DMS 273 treated with DMSO at 0.1 percent for 48 hours (cell line): ENCODE measurements around the gene ADCY5.

Source experiments
- DNase-seq: peaks from one replicate; lab custom pipeline; 2025; lab: John Stamatoyannopoulos, UW

The ADCY5 gene

DNA sequence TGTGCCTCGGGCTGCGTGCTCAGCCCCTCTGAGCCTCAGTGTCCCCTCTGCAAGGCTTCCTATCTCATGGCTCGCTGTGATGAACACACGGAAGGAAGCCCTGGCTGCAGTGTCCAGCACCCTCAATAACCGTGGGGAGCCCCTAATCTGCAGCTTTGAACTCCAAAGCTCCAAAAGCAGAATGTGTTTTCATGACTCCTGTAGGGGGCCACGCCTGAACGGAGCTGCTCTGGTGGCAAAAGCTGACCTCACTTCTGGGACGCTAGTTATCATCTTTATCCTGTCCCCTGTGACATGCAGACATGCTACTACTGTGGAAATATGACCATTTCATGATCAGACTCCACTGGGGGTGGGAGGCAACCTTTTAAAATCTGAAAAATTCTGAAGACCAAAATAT lies 148.3 kb downstream of the ADCY5 start:
- no peak for DNase-seq

DNA sequence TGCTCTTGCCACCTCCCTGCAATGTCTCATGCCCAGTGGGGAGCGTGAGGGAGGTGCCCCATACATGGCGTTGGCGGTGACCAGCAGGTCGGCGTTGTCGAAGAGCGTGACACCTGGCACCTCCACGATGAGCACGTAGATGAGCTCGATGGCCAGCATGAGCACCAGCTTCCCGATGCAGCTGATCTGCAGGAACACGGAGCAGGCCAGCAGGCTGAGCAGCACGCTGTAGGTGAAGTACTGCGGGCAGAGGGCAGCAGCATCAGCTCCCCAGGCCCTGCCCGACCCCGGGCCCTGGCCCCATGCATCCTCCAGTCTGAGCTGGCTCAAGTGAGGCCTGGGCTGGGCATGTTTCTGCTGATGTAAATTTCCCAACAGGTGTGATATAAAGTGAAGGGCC lies 148.8 kb downstream of the ADCY5 start:
- DNase-seq: no peak

DNA sequence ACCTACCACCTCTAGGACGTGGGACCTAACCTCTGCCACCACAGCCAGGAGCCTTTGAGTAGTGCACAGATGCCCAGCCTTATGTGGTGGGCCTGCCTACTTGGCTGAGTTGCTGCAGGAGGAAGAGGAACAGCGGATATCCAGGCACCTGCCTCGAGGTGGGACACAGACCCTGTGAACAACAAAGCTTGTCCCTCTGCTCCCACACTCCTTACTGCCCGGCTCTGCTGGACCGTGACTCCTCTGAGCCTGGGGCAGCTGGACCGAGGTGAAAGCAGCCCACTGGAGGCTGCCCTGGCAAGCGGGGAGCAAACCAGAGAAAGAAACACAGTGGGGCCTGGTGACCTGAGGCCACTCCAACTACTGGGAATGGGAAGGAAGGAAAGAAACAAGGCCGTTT lies 149.3 kb downstream of the ADCY5 start:
- DNase-seq: no peak

DNA sequence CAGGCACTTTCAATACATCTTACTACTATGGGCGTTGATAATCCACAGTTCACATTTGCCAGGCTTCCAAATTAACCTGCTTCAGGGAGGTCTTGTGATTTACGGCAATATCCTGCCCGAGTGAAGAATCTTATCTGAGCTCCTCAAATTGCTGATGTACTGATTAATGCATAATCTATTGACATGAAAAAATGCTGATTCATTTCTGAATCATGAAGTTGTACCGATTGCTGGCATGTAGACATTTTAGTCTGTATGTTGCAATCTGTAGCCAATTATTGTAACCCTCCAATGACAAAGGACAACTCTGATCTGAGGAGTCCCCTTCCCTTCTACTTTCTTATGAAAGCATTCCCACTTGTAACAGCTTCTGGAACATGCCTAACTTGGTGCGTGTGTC lies 150.0 kb downstream of the ADCY5 start:
- DNase-seq: no peak

DNA sequence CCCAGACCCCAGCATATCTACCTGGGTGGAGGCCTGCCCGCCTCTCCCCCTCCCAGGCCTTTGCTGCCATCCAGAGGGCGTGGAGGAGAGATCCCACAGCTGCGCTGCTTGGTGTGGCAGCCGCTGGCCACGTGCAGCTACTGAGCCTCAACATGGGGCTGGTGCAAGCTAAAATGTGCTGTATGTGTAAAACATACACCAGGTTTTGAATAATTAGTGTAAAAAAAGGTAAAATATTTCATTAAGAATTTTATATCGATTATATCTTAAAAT lies 151.3 kb downstream of the ADCY5 start:
- no peak for DNase-seq

DNA sequence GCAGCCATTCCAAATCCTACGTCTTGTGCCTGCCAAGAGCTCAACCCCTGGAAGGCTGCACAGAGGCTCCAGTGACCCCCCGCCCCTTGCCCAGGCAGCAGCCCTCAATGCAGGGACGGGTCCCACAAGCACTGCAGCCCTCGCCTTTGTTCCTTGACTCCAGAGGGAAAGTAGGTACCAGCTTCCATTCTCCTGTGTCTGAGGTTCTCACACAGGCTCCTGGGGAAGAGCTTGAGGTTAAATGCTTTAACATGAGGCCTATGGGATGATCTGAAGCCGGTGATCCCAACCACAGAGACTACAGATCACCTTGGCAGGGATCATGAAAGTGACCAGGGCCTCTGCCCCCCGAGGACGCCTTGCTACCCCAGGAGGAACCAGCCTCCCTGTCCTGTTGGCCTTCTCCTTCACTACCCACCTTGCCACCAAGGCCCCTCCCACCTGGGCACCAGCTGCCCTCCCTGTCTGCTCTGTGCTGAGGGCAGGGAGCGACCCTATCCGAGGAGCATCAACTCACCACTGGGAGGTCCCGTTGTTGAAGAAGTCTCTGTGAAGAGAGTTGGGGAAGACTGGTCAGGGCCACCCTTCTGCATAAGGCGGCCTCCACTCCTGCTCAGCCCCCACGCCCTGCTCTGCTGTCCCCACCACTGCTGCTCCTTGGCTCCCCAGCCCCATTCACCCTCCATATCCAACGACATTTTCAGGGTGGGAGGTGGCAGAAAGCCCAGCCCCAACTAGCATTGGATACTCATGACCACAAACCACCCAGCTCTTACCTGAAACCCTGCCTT lies 151.9 kb downstream of the ADCY5 start:
- DNase-seq: no peak

DNA sequence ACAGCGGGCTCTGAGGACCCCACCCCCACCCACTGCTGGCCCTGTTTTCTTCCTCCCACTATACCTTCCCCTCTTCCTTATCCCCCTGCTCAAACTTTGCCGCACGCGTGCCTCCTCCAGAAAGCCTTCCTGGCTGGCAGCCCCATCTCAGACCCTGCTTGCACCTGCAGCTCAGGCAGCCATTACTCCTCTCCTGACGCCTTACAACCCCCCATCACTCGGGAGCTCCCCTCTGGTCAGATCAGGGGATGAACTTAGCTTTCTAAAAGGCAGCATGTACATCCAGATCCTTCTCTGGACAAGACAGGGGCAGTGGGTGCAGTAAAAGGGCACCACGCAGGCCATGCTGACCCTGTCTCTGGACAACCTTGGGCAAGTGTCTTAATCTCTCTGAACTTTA lies 152.6 kb downstream of the ADCY5 start:
- DNase-seq: no peak

DNA sequence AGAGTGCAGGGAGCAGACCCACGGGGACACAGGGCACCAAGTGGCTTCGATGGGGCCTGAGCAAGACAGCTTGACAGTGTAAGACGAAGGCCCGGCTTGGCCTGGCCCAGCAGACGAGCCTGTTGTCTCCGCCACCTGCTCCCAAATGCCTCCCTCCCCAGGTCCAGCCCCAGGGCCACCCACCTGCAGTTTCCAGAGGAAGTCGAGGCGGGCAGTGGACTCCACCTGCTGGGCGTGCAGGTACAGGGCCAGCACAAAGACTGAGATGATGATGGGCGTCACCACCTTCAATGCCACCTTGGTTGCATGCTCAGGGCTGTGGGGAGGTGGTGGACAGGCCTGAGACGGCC lies 153.0 kb downstream of the ADCY5 start:
- DNase-seq: no peak

DNA sequence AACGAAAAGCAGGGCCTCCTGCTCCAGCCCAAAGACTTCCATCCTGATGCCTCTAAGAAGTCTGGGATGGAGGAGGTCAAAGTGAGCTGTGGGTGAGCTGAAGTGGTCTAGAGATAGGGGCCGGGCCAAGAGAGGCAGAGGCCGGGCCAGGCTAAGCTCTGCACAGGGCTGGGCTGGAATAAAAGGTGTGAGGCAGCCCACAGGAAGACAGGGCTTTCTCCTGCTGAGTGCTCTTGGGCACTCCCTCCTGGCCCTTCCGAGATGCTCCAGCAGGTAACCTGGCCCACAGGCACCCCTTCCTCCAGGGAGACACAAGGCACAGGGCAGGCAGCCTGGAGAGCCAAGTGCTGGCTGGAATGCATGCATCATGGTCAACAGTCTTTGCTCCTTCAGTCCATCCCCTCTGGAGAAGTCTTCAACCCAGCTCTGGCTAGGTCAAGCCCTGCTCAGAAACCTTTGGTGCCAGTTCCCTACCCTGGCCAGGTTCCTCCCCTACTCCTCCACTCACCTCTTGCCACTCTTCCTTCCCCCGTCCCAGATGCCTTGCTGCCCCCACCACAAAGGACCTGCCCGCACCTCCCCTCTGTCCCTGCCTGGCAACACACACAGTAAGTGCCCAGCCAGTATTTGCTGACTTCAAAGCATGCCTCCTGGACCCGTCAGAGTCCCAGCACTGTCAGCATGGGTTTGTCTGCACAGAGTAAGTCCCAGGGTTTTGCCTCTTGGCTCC lies 153.6 kb downstream of the ADCY5 start:
- no peak for DNase-seq

DNA sequence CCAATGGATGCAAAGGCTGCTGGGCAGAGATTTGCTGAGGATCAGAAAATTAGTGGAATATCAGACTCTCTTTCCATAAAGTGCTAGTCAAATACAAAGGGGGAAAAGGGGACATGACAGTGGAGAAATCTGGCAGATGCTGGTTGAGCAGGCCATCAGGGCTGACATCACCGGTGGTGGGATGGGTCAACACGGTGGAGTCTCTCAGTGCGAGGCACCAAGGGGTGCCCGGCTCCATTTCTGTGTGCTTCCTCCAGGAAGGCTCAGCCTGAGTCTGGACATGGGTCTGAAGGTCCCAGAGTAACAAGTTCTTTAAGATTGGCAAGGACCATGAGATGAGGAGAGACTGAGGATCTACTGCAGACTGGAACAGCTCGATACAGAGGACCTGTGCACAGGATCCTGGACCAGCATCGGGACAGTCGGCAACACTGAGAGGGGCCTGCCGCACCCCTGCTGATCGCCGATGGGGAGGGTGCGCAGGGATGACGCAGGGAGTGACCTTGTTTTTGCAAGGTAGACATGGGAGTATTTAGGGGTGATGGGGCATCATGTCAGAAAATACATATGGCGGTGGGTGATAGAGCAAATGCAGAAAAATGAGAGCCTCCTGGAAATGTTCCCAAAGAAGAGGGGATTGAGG lies 154.5 kb downstream of the ADCY5 start:
- no peak for DNase-seq

DNA sequence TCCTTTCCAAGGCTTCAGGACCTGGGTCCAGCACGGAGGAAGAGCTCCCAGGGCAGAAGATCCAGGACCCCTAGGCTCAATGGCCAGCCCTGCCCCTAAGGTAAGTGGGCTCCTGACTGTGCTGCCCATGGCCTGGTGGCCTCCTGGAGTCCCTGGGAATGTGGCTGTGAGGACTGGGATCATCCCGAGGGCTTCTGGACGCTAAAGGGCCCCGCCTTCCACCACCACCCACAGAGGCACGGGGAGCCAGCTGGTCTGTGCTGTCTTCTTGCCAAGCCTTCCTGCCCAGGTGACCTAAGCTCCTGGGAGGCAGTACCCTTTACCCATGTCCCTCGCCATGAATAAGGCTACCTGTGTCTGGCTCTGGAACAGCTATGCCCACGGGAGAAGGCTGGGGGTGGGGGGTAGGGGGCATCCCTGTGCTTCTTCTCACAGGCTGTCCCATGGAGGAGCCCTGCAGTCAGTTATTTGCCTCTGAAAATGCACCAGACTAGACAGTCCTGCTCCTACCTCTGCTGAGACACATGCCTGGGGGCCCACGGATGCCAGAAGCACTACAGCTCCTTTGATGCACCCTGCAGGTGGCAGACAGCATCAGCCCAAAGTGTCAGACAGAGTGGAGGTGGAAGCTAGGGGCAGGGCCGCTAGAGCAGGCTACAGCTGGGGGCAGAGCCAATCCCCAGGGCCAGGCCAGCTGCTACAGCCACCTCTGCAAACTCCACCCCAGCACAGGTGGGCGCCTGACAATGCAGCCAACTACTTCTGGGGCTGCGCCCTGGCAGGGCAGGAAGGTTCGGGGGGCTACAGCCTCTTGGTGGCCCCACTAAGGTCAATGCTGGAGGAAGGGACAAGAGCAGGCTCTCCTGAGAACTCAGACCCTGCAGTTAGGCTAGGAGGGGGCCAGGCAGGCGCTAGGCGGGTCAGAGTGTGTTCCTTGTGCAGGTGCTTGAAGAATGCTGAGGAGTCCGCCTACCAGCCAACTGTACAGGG lies 156.3 kb downstream of the ADCY5 start:
- DNase-seq: no peak

DNA sequence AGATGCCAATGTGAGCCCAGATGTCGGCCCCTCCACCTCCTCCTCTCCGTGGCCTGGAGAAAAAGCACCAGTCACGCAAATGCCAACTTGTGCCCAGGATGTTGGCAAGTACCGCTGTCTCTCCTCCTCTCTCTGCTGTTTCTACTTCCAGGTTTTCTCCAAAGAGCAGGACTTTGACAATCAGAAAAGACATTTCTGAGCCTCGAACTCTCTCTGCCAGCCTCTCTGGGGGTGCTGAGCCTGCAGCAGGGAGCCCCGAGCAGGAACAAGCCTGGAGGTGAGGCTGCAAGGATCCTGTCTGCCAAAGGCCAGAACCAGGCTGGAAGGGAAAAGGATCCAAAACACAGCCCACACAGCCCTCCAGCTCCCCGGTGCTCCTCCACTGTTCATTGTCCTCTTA lies 157.5 kb downstream of the ADCY5 start:
- no peak for DNase-seq

DNA sequence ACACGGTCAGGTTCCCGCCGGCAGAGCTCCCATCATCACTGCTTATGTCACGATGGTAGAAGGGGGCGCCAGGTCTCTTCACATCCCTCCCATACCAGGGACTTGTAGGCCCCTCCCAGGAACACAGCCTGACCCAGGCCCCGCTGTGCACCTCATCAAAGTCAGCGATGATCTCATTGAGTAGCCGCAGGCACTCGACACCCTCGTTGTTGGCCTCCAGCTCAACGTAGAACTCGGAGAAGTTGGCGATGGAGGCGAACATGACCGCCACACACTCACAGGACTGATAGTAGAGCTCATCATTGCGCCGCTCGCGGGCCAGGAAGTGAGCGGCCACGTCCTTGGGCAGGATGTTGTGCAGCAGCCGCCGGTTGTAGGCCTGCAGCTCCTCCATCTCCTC lies 157.9 kb downstream of the ADCY5 start:
- DNase-seq: no peak

DNA sequence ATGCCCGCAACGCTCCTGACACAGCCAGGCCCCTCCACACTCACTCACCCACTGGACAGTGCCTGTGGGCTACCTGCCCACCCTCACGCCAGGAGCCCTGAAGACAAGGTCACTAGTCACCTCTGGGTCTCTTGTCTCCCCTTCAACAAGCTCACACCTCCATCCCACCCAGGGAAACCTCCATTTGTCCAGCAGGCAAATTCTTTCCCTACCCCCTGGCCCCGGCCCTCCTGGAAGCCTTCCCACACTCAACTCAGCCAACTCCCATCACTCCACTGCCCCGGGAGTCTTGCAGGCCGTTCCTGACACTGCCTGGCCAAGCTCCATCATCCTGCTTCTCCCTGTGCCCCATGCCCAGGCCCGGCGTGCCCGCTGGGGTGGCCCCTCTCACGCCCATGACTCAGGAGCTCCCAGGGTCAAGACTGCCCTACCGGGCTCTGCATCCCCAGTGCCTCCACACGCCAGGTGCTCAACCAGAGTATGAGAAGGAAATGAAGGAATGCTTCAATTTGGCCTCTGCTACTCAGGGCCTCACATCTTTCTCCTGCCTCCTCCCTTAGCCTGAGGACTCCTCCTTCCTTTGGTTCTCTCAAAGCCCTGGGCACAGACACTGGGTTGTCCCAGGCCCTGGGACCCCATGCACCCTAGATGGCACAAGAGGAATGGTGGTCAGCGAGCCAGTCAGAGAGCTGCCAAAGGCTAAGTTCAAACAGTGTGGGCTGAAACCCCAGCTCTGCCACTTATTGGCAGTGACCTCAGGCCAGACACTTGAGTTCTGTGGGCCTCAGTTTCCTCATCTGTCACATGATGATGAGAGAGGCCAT lies 158.6 kb downstream of the ADCY5 start:
- DNase-seq: no peak

DNA sequence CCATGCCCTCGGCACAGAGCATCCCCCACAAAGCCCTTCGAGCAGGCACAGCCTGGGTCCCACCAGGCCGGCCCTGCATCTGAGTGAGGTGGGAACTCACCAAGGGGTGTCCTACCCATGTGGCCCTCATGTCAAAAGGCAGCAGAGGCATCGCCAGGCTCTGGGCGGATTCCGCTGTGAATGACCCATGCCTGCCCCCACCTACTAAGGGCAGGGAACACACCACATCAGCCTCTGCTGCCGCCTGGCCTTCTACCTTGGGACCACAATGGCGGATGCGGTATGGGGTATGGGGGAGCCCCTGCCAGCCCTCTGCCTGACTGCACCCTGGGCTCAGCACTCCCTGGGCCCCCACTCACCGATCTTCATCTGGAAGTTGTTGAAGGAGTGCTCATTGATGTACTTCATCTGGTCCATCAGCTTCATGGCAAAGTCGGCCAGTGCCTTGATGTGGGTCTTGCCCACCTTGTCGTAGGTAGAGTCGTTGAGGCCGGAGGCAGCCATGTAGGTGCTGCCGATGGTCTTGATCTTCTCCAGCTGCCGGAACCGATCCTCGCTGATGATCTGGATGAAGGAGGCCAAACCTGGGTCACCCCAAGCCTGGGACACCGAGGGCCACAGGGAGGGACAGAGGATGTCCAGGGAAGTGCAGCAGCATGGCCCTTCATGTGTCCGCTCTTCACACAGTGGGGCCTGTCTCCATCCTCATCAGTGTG lies 159.3 kb downstream of the ADCY5 start:
- DNase-seq: no peak

DNA sequence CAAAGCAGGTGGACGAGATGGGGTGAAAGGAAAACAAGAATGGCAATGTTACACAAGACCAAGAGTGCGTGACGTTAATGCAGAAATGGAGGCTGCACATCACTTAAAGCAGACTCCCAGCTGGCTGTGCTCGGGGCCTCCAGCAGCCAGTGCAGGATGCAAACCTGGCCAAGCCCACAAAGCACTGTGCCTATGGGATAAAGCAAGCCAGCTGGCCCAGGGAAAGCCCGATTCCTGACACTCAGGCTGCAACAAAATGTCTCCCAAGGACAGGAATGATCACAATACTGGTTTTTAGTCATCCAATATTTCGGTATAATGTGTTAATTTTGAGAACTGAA lies 161.0 kb downstream of the ADCY5 start:
- no peak for DNase-seq

DNA sequence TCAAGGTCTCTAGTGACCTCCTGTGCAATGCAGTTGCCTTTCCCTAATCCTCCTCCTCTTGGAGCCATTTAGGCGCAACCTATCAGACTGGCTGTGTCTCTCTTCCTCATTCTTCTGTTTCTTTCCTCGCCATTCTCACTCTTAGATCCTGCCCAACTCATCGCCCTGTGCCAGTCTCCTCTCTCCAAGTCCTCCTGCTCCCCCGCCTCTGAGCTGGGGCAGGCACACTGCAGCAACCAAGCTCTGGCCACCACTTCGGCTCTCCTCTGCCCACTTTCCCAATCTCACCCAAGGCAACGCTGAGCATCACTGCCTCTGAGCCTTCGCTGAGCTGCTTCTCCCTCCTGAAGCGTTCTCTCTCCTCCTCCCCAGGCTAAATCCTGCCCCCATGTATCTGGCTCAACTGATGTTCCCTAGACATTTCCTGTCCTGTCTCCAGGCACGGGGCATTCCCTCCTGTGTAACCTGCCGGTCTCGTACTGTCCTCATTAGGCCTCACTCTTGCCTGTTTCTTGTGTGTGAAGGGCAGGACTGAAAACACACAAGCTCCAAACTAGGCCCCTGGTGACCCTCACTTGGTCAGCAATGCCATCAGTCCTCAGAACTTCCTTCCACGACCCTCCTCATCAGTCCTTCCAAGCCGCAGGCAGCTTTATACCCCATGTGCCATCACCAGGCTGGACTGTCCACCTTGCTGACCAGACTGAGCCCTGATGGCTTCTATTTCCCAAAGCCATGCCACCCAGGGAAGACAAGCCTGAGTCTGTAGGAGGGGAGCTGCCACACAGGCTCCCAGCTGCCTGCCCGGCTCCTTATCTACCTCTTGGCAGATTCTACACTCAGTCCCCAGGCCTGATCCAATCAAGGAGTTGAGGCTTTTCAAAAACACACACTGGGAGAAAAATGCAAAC lies 161.6 kb downstream of the ADCY5 start:
- DNase-seq: no peak

DNA sequence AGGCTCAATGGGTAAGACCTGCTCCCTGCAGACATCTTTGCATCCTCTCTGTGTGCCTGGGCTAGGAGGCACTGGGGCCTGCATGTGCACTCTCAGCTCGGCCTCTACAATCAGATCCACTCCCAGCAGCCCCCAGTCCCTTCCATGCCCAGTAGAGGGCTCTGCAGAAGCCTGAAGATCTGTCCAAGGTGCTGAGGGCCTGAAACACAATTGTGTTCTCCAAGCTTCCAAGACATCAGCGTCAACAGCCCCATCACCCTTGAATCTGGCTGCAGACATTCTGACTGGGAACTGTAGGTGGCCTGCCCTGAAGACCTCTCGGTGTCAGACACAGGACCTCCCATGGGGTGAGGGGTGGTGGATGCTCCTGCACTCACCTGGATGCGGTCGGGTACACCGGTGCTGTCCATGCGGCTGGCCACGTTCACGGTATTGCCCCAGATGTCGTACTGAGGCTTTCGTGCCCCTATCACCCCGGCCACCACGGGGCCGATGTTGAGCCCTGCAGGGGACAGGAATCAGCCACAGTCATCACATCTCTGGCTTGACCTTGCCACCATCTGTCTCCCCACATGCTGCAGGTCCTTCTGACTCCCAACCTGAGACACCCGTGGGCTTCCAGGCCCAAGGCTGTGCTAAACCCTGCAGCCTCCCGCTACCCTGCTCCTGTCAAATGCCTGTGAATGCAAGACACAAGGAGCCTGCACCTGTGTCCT lies 162.4 kb downstream of the ADCY5 start:
- peak; percentile 9 for DNase-seq

DNA sequence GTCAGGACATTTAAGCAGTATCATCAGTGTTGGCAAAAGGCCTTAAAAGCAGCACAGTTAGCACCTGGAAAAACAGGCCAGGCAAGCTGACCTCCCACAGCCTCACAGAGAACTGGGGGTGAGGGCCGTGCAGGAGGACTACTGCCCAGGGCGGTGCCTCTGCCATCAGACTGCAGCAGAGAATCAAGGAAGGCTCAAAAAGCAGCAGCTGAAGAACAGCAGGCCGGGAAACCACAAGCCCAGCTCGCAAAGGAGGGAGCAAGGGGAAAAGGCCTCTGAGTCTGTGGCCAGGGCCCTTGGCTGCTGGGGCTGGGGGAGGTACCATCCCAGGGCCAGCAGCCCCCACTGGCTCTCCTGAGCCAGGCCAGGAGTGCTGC lies 163.0 kb downstream of the ADCY5 start:
- no peak for DNase-seq
